IPS-15b (cell line): ENCODE results near the gene ASGR2.
"Not testable (repeated sequence)": the region's sequence is repeated elsewhere in the genome, so short reads cannot be mapped to it uniquely, and the experiment has no call there.

Experiments used
- H3K27me3 ChIP-seq: one replicate; pipeline ENCODE4 v1.6.1; 2013; ENCODE audit warnings: low read length; ENCODE audit not compliant: control insufficient read depth, insufficient read depth
- H3K36me3 ChIP-seq: one replicate; pipeline ENCODE4 v1.6.1; 2013; ENCODE audit warnings: low read length; ENCODE audit not compliant: control insufficient read depth, insufficient read depth
- H3K4me1 ChIP-seq: one replicate; pipeline ENCODE4 v1.6.1; 2013; ENCODE audit warnings: mild to moderate bottlenecking, low read length; ENCODE audit not compliant: control insufficient read depth, insufficient read depth
- H3K4me3 ChIP-seq: one replicate; pipeline ENCODE4 v1.5.1; 2013; ENCODE audit warnings: low read depth, low read length
- H3K9ac ChIP-seq: one replicate; pipeline ENCODE4 v1.6.1; 2013; ENCODE audit warnings: low read depth, mild to moderate bottlenecking, low read length
- H3K9me3 ChIP-seq: one replicate; pipeline ENCODE4 v1.6.1; 2013; ENCODE audit warnings: mild to moderate bottlenecking, low read length; ENCODE audit not compliant: control insufficient read depth, insufficient read depth

Gene ASGR2, protein sequence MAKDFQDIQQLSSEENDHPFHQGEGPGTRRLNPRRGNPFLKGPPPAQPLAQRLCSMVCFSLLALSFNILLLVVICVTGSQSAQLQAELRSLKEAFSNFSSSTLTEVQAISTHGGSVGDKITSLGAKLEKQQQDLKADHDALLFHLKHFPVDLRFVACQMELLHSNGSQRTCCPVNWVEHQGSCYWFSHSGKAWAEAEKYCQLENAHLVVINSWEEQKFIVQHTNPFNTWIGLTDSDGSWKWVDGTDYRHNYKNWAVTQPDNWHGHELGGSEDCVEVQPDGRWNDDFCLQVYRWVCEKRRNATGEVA

DNA sequence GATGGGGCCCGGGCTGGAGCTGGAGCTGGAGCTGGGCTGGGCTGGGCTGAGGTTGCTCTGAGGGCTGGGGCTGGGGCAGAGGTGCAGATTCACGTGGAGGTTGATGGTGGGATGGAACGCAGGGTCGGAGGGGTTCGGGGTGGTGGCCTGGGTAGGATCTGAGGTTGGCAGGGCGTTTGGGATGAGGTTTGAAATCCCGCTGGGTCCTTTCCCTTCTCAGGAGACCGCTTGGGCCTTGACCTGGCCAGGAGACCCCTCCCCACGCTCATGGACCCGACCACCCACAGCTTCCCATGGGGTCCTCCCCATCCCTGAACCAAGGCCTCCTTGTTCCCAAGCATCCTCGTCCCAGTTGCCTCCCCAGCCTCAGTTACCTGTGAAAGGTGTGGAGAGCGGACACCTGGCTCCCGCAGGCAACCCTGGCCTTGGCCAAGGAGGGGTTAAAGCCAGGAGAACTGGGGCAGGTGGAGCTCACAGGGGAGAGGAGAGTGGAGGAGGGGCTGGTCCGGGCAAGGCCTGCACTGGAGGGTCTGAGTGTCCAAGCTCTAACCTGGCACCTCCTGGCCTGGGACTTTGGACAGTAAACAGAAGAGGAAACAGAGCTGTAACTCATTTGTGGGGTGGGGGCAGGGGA lies at the start of gene ASGR2:
ASGR2 (minus strand) TSS at position 582 of the 634 bp plus-strand sequence. CDS start 582 bp downstream, outside the sequence.
- Histone ChIP-seq H3K4me1 (no peaks in the 10 kb centered on the region), H3K9ac (no peak within 1 kb of the TSS), H3K4me3 (no peak within 1 kb of the TSS), H3K27me3 (no peaks in the 10 kb centered on the region), H3K9me3 (no peaks in the 10 kb centered on the region), H3K36me3 (no peaks in the 10 kb centered on the region)

DNA sequence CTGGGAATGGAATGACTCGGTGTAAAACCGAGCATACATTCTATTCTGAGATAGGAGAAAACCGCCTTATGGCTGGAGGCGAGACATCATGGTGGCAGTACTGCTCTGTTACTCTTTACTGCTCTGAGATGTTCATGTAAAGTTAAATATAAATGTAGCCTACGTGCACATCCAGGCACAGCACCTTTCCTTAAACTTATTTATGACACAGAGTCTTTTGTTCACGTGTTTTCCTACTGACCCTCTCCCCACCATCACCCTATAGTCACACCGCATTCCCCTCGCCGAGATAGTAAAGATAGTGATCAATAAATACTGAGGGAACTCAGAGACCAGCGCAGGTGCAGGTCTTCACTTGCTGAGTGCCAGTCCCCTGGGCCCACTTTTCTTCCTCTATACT lies 44.9 kb upstream of the ASGR2 start:
- H3K9ac ChIP-seq, H3K4me1 ChIP-seq, H3K9me3 ChIP-seq, H3K27me3 ChIP-seq, H3K4me3 ChIP-seq, H3K36me3 ChIP-seq: not testable (repeated sequence)

DNA sequence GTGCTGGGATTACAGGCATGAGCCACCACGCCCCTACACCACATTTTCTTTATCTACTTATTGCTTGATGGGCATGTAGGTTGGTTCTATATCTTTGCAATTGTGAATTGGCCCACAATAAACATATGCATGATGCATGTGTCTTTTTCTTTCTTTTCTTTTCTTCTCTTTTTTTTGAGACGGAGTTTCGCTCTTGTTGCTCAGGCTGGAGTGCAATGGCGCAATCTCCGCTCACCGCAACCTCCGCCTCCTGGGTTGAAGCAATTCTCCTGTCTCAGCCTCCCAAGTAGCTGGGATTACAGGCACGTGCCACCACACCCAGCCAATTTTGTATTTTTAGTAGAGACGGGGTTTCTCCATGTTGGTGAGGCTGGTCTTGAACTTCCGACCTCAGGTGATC lies 43.8 kb upstream of the ASGR2 start:
- H3K27me3 ChIP-seq, H3K9ac ChIP-seq, H3K4me3 ChIP-seq, H3K36me3 ChIP-seq, H3K4me1 ChIP-seq, H3K9me3 ChIP-seq: not testable (repeated sequence)

DNA sequence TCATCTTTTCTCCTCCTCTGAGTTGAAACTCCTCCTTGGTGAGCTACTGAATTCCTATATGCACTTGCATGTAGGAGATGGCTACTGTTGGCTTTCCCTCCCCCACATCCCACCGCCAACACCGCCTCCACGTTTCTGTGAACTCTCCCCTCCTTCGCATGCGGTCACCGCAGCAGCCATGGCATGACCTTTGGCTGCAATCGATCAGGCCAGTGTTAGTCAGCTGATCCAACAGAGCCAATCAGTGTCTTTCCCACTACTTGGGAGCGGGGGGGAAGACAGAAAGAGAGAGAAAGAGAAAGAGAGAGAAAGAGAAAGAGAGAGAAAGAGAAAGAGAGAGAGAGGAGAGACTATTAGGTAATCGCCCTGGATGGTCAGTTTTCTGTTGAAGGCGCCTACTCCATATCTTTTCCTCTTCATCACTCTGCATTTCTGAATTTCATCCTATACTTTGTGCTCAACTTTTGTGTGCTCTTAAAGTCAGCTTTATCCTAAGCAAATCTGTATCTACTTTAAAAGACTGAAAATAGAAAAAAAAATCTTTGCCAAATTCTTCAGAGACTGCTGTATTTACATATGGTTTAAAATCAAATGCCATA lies 41.8 kb upstream of the ASGR2 start:
- Histone ChIP-seq H3K36me3 (no peaks in the 10 kb centered on the region), H3K27me3 (peaks cover 2% of the 10 kb centered on the region), H3K4me3 (no peak overlapping the region), H3K4me1 (no peaks in the 10 kb centered on the region), H3K9ac (no peak overlapping the region), H3K9me3 (no peaks in the 10 kb centered on the region)

DNA sequence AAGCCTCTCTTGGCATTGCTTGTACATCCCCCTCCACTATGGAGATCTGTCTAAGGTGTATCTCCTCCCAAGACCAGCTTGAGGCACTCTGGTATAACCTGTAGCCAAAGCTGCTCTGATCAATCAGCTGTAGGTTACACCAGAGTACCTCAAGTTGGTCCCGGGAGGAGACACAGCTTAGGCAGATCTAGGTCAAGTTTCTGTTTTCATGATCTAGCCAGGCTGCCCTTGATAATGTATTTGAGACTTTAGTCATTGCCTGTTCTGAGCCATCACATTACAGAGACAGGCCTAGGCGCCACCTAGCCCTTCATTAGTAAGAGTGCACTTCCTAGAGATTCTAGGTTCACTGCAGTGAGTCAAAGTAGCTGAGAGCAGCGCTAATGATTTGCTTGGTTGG lies 33.1 kb upstream of the ASGR2 start:
- H3K9me3 ChIP-seq, result no peaks in the 10 kb centered on the region
- H3K27me3 ChIP-seq, result no peaks in the 10 kb centered on the region
- no peak overlapping the region for H3K4me3 ChIP-seq
- H3K36me3 ChIP-seq, result no peaks in the 10 kb centered on the region
- peaks cover 2% of the 10 kb centered on the region for H3K4me1 ChIP-seq
- H3K9ac ChIP-seq, result no peak overlapping the region

DNA sequence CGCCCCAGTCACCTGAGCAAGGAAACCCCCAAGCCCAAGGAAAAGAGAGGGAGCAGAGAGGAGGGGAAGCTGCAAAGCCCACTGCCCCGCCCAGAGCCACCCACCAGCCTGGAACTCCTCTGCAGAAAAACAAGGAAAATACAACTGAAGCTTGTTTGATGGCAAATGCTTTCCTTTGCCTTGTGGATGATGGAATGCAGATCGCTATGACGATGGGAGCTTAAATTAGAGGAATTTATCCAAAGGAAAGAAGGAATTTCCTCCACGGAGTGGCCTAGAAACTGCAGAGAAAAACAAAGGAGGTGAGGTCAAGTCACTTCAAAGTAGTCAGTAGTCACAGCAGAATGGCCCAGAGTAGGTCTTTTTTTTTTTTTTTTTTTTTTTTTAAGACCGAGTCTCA lies 31.5 kb upstream of the ASGR2 start:
- Histone ChIP-seq H3K36me3 (no peaks in the 10 kb centered on the region), H3K9me3 (no peaks in the 10 kb centered on the region), H3K9ac (no peak overlapping the region), H3K4me1 (peaks cover 2% of the 10 kb centered on the region), H3K4me3 (no peak overlapping the region), H3K27me3 (no peaks in the 10 kb centered on the region)

DNA sequence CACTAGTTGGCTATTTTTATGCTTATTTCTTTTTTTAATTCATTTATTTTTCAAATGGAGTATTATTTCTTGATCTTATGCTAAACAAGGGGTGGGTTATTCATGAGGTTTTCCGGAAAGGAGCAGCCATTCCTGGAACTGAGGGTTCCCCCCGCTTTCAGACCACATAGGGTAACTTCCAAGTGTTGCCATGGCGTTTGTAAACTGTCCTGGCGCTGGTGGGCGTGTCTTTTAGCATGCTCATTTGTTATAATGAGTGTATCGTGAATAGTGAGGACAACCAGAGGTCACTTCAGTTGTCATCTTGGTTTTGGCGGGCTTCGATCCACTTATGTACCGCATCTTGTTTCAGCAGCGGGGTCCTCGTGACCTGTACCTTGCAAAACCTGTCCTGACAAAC lies 29.6 kb upstream of the ASGR2 start:
- H3K9ac ChIP-seq, result no peak overlapping the region
- H3K4me3 ChIP-seq, result no peak overlapping the region
- H3K27me3 ChIP-seq, result no peaks in the 10 kb centered on the region
- no peaks in the 10 kb centered on the region for H3K36me3 ChIP-seq
- no peaks in the 10 kb centered on the region for H3K9me3 ChIP-seq
- peaks cover 5% of the 10 kb centered on the region for H3K4me1 ChIP-seq

DNA sequence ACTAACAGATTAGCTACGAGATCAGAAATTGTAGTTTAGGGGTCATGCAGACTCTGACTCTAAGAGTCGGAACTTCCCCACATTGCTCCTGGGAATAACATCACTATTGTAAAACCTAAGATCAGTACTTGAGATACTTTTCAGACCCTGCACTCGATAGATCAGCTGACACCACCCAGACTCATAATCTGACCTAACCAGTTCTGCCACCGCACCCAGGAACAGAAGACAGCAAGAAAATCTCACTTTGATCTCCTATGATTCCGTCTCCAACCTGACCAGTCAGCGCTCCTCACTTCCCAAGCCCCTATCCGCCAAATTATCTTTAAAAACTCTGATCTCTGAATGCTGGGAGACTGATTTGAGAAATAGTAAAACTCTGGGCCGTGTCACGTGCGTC lies 27.2 kb upstream of the ASGR2 start:
- no peaks in the 10 kb centered on the region for H3K27me3 ChIP-seq
- no peaks in the 10 kb centered on the region for H3K9me3 ChIP-seq
- no peaks in the 10 kb centered on the region for H3K36me3 ChIP-seq
- no peak overlapping the region for H3K4me3 ChIP-seq
- peaks cover 8% of the 10 kb centered on the region for H3K4me1 ChIP-seq
- H3K9ac ChIP-seq, result no peak overlapping the region

DNA sequence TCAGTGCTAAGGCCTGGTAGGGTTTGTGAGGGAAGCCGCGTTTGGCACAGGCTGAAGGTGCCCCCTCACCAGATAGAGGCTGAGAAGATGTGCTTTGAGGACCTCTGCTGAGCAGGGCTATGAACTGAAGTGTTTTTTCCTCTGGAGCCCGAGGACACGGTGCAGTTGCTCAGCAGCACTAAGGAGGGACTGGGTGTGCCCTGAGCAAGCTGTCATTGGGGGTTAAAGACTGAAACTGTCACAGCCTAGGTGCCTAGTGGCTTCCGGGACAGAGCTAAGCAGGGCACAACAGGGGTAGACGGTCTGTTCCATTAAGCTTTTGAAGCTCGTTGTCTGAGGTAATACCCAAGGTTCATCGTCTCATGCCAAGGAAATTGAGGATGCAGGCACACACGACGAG lies 24.8 kb upstream of the ASGR2 start:
- H3K4me3 ChIP-seq, result no peak overlapping the region
- H3K27me3 ChIP-seq, result peaks cover 4% of the 10 kb centered on the region
- no peaks in the 10 kb centered on the region for H3K9me3 ChIP-seq
- H3K9ac ChIP-seq, result no peak overlapping the region
- no peaks in the 10 kb centered on the region for H3K36me3 ChIP-seq
- peaks cover 6% of the 10 kb centered on the region for H3K4me1 ChIP-seq

DNA sequence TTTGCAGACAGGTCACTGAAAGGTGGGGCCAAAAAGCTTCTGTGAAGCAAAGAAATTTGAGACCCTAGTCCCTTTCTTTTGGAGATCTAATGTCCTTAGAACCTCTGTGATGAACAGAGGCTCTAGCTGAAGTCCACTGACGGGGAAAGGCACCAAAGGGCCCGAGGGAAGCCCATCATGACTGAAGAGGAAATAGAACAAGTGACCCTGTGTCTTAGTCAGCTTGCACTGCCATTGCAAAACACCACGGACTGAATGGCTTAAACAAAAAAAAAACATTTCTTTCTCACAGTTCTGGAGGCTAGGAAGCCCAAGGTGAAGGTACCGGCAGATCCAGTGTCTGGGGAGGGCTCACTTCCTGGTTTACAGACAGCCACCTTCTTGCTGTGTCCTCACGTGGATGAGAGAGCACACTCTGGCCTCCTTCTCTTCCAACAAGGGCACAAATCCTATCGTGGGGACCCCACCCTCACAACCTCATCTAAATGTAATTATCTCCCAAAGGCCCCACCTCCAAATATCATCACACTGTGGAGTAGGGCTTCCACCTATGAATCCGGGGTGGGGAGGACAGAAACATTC lies 24.3 kb upstream of the ASGR2 start:
- Histone ChIP-seq H3K27me3 (peaks cover 4% of the 10 kb centered on the region), H3K4me1 (peaks cover 6% of the 10 kb centered on the region), H3K4me3 (no peak overlapping the region), H3K9me3 (no peaks in the 10 kb centered on the region), H3K9ac (no peak overlapping the region), H3K36me3 (no peaks in the 10 kb centered on the region)

DNA sequence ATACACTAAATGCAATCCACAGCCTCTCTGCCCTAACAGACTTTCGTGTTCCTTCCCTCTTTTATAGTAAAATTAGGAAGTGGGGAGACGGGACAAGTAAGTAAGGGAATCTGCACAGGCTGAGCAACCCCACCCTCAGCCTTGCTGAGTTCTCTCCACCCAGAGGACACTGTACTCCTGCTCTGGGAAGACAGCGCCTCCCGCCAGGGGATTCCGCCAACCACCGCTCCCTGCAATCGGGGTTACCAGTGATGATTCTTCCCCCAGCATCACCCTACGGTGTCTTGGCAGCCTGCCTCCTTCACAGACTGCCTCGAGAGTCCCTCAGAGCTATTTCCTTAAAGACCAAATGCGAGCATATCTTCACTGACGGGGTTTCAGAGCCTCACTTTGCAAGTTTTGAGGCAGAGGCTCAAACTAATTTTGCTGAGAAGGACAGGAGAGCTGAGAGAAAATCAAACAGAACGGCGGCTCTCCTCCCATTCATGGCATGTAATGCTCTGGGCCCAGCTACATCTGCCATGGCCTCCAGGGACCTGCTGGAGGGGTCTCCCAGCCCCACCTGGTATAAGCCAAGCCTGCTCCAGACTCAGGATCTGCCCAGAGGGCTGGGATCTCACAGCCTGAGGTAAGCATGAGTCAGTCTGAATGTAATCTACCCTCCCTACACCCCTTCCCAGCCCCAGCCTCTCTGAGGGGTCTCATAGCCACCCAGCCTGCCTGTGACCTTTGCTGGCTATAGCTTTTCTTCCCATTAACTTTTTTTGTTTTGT lies 22.7 kb upstream of the ASGR2 start:
- Histone ChIP-seq H3K27me3 (peaks cover 8% of the 10 kb centered on the region), H3K9ac (no peak overlapping the region), H3K4me1 (peaks cover 8% of the 10 kb centered on the region)

More for the DNA sequence above, 22.7 kb upstream of the ASGR2 start:
- Histone ChIP-seq H3K36me3 (no peaks in the 10 kb centered on the region), H3K9me3 (no peaks in the 10 kb centered on the region), H3K4me3 (no peak overlapping the region)
